ENCODE measurements around the gene KAT2B. TPM values are rescaled to one million over a fixed set of nuclear protein-coding genes. Genes with fewer than 3 reads are reported as not detected.

KAT2B gene
- total RNA-seq, 1 donor from 2014 or later, result 1.8 TPM

- TF ChIP-seq CTCF (IDR thresholded peaks at IDR 0.05; ENCODE audit: insufficient read depth, low read length, poor library complexity, severe bottlenecking), result no peak
- no peak overlapping the region for H3K4me3 ChIP-seq (ENCODE audit: low read depth, low read length)
- H3K27me3 ChIP-seq (ENCODE audit: control insufficient read depth, insufficient read depth, low read length), result no peaks in the 10 kb centered on the region
- H3K36me3 ChIP-seq (ENCODE audit: control insufficient read depth, insufficient read depth, low read length), result no peaks in the 10 kb centered on the region
- DNase-seq (ENCODE audit: low read depth), result no peak
Observed at GRCh38 chr3:20076296-20076997, 36.2 kb downstream of the KAT2B start.

GRCh38 chr3:20077068-20077467 lies 36.8 kb downstream of the KAT2B start:
- Histone ChIP-seq H3K4me3 (ENCODE audit: low read depth, low read length) (no peak overlapping the region), H3K27me3 (ENCODE audit: control insufficient read depth, insufficient read depth, low read length) (no peaks in the 10 kb centered on the region), H3K36me3 (ENCODE audit: control insufficient read depth, insufficient read depth, low read length) (no peaks in the 10 kb centered on the region)
- DNase-seq (ENCODE audit: low read depth), result no peak
- no peak for TF ChIP-seq CTCF (IDR thresholded peaks at IDR 0.05; ENCODE audit: insufficient read depth, low read length, poor library complexity, severe bottlenecking)

GRCh38 chr3:20078194-20078714 lies 38.0 kb downstream of the KAT2B start:
- Histone ChIP-seq H3K4me3 (ENCODE audit: low read depth, low read length) (no peak overlapping the region), H3K36me3 (ENCODE audit: control insufficient read depth, insufficient read depth, low read length) (no peaks in the 10 kb centered on the region), H3K27me3 (ENCODE audit: control insufficient read depth, insufficient read depth, low read length) (no peaks in the 10 kb centered on the region)
- DNase-seq (ENCODE audit: low read depth), result no peak
- no peak for TF ChIP-seq CTCF (IDR thresholded peaks at IDR 0.05; ENCODE audit: insufficient read depth, low read length, poor library complexity, severe bottlenecking)

GRCh38 chr3:20079621-20080020 lies 39.4 kb downstream of the KAT2B start:
- H3K27me3 ChIP-seq (ENCODE audit: control insufficient read depth, insufficient read depth, low read length), result no peaks in the 10 kb centered on the region
- TF ChIP-seq CTCF (IDR thresholded peaks at IDR 0.05; ENCODE audit: insufficient read depth, low read length, poor library complexity, severe bottlenecking), result no peak
- DNase-seq (ENCODE audit: low read depth), result no peak

GRCh38 chr3:20080956-20081554 lies 40.8 kb downstream of the KAT2B start:
- no peak for TF ChIP-seq CTCF (IDR thresholded peaks at IDR 0.05; ENCODE audit: insufficient read depth, low read length, poor library complexity, severe bottlenecking)
- Histone ChIP-seq H3K27me3 (ENCODE audit: control insufficient read depth, insufficient read depth, low read length) (no peaks in the 10 kb centered on the region), H3K36me3 (ENCODE audit: control insufficient read depth, insufficient read depth, low read length) (no peaks in the 10 kb centered on the region), H3K4me3 (ENCODE audit: low read depth, low read length) (no peak overlapping the region)
- DNase-seq (ENCODE audit: low read depth), result no peak

More at GRCh38 chr3:20079621-20080020, 39.4 kb downstream of the KAT2B start:
- H3K4me3 ChIP-seq (ENCODE audit: low read depth, low read length), result no peak overlapping the region
- H3K36me3 ChIP-seq (ENCODE audit: control insufficient read depth, insufficient read depth, low read length), result no peaks in the 10 kb centered on the region
